H9 (cell line): ENCODE measurements around the gene OR7C1. TPM values are rescaled to one million over a fixed set of nuclear protein-coding genes. Genes with fewer than 3 reads are reported as not detected.

Experiments used
- DNase-seq: peaks from one replicate; pipeline ENCODE4 v3.0.0-alpha.2; 2017
- H2AFZ ChIP-seq: one replicate; pipeline ENCODE4 v1.6.1; 2013; ENCODE audit warnings: mild to moderate bottlenecking, low read length, control low read depth, moderate library complexity
- H2AK5ac ChIP-seq: 2 replicates; pipeline ENCODE4 v1.6.1; 2013; ENCODE audit warnings: low read length, control low read depth, mixed read lengths; ENCODE audit not compliant: insufficient read length
- H2BK120ac ChIP-seq: one replicate; pipeline ENCODE4 v1.6.1; 2013; ENCODE audit warnings: low read depth, mild to moderate bottlenecking, low read length, control low read depth, inconsistent platforms; ENCODE audit not compliant: poor library complexity, severe bottlenecking
- H2BK12ac ChIP-seq: 2 replicates; pipeline ENCODE4 v1.6.1; 2013; ENCODE audit warnings: low read length, control low read depth, mixed read lengths, low read depth; ENCODE audit not compliant: insufficient read length
- H2BK15ac ChIP-seq: 2 replicates; pipeline ENCODE4 v1.6.1; 2013; ENCODE audit warnings: low read depth, low read length, control low read depth
- H2BK20ac ChIP-seq: one replicate; pipeline ENCODE4 v1.6.1; 2013; ENCODE audit warnings: low read depth, mild to moderate bottlenecking, low read length, control low read depth, inconsistent platforms; ENCODE audit not compliant: poor library complexity, severe bottlenecking
- H2BK5ac ChIP-seq: 2 replicates; pipeline ENCODE4 v1.6.1; 2013; ENCODE audit warnings: low read length, control low read depth, mixed read lengths; ENCODE audit not compliant: insufficient read length
- H3K14ac ChIP-seq: 2 replicates; pipeline ENCODE4 v1.6.1; 2013; ENCODE audit warnings: low read length, control low read depth; ENCODE audit not compliant: insufficient read depth
- H3K18ac ChIP-seq: 2 replicates; pipeline ENCODE4 v1.6.1; 2013; ENCODE audit warnings: low read depth, mild to moderate bottlenecking, mixed read lengths, low read length, control low read depth; ENCODE audit not compliant: insufficient read length
- H3K23ac ChIP-seq: 2 replicates; pipeline ENCODE4 v1.6.1; 2013; ENCODE audit warnings: low read length, control low read depth, mixed read lengths, low read depth; ENCODE audit not compliant: insufficient read length
- H3K23me2 ChIP-seq: 2 replicates; pipeline ENCODE4 v1.6.1; 2013; ENCODE audit warnings: low read depth, mild to moderate bottlenecking, mixed read lengths, low read length, control low read depth; ENCODE audit not compliant: insufficient read length, poor library complexity, severe bottlenecking
- H3K27ac ChIP-seq: 2 replicates; pipeline ENCODE4 v1.5.1; 2013; ENCODE audit warnings: low read length, control low read depth, mixed read lengths, low read depth; ENCODE audit not compliant: insufficient read length
- H3K27me3 ChIP-seq: 2 replicates; pipeline ENCODE4 v1.6.1; 2013; ENCODE audit warnings: low read length, control low read depth, inconsistent platforms; ENCODE audit not compliant: insufficient read depth
- H3K4ac ChIP-seq: 2 replicates; pipeline ENCODE4 v1.6.1; 2013; ENCODE audit warnings: low read depth, mild to moderate bottlenecking, control low read depth, inconsistent platforms, low read length, moderate library complexity
- H3K4me1 ChIP-seq: 2 replicates; pipeline ENCODE4 v1.6.1; 2013; ENCODE audit warnings: low read length, control low read depth, inconsistent platforms; ENCODE audit not compliant: insufficient read depth
- H3K4me2 ChIP-seq: 2 replicates; pipeline ENCODE4 v1.6.1; 2013; ENCODE audit warnings: low read length, control low read depth, mixed read lengths; ENCODE audit not compliant: insufficient read length, insufficient read depth
- H3K56ac ChIP-seq: 2 replicates; pipeline ENCODE4 v1.6.1; 2013; ENCODE audit warnings: low read depth, mild to moderate bottlenecking, mixed read lengths, low read length, control low read depth; ENCODE audit not compliant: insufficient read length
- H3K79me1 ChIP-seq: 2 replicates; pipeline ENCODE4 v1.6.1; 2013; ENCODE audit warnings: low read depth, mild to moderate bottlenecking, moderate library complexity, low read length, control low read depth, inconsistent platforms; ENCODE audit not compliant: insufficient read depth, poor library complexity, severe bottlenecking
- H3K79me2 ChIP-seq: 2 replicates; pipeline ENCODE4 v1.6.1; 2013; ENCODE audit warnings: low read length, control low read depth, inconsistent platforms; ENCODE audit not compliant: insufficient read depth
- H3K9ac ChIP-seq: 2 replicates; pipeline ENCODE4 v1.6.1; 2013; ENCODE audit warnings: low read length, control low read depth, mixed read lengths; ENCODE audit not compliant: insufficient read length; ENCODE audit errors: extremely low read depth
- H3K9me3 ChIP-seq: one replicate; pipeline ENCODE4 v1.6.1; 2013; ENCODE audit warnings: low read depth, low read length, inconsistent platforms; ENCODE audit not compliant: control insufficient read depth
- H3T11ph ChIP-seq: one replicate; pipeline ENCODE4 v1.6.1; 2013; ENCODE audit warnings: mild to moderate bottlenecking, low read length, control low read depth, inconsistent platforms
- H4K20me1 ChIP-seq: one replicate; pipeline ENCODE4 v1.6.1; 2013; ENCODE audit not compliant: control insufficient read depth, insufficient read length, insufficient read depth
- H4K5ac ChIP-seq: 2 replicates; pipeline ENCODE4 v1.6.1; 2013; ENCODE audit warnings: low read depth, mild to moderate bottlenecking, mixed read lengths, low read length, control low read depth; ENCODE audit not compliant: insufficient read length
- H4K8ac ChIP-seq: replicated peaks from 2 replicates; pipeline ENCODE4 v1.6.1; 2013; ENCODE audit warnings: low read length, control low read depth, mixed read lengths, low read depth; ENCODE audit not compliant: insufficient read length
- H4K91ac ChIP-seq: 2 replicates; pipeline ENCODE4 v1.6.1; 2013; ENCODE audit warnings: low read depth, mild to moderate bottlenecking, moderate library complexity, mixed read lengths, low read length, control low read depth; ENCODE audit not compliant: insufficient read length
- H3K27ac Mint-ChIP-seq, 3 experiments: 2 replicates in 2 of 3; 3 replicates in 1 of 3; pipeline ENCODE4 v1.8.0; 2020 to 2021; ENCODE audit warnings: mixed read lengths in 3 of 3, mild to moderate bottlenecking in 1 of 3, moderate library complexity in 1 of 3
- H3K27me3 Mint-ChIP-seq: 2 replicates; pipeline ENCODE4 v1.8.0; 2021; ENCODE audit warnings: low read depth, mild to moderate bottlenecking, moderate library complexity, mixed read lengths
- H3K36me3 Mint-ChIP-seq, 3 experiments: 2 replicates in 2 of 3; 3 replicates in 1 of 3; pipeline ENCODE4 v1.8.0; 2020 to 2021; ENCODE audit warnings: low read depth in 3 of 3, mixed read lengths in 3 of 3; ENCODE audit not compliant: insufficient read depth in 1 of 3
- H3K4me1 Mint-ChIP-seq, 2 experiments: 2 replicates each; pipeline ENCODE4 v1.8.0; 2020; ENCODE audit warnings: mixed read lengths in 2 of 2
- H3K4me3 Mint-ChIP-seq, 2 experiments: 2 replicates in 1 of 2; 3 replicates in 1 of 2; pipeline ENCODE4 v1.8.0; 2020 to 2021; ENCODE audit warnings: mild to moderate bottlenecking in 2 of 2, mixed read lengths in 2 of 2, moderate library complexity in 1 of 2
- H3K9me3 Mint-ChIP-seq, 2 experiments: 2 replicates in 1 of 2; 3 replicates in 1 of 2; pipeline ENCODE4 v1.8.0; 2020; ENCODE audit warnings: mild to moderate bottlenecking in 2 of 2, mixed read lengths in 2 of 2, moderate library complexity in 1 of 2
- CTCF ChIP-seq: fragments of 200-600 bp; sonication (generic); conservative IDR thresholded peaks from 3 replicates; pipeline ENCODE4 v1.8.0; 2021; ENCODE audit warnings: antibody characterized with exemption, mild to moderate bottlenecking
- WGBS: extraction: QIAGEN DNeasy Blood & Tissue Kit; methylation state at CpG from one replicate; pipeline ENCODE4 v1.1.7; 2013; ENCODE audit warnings: missing lambda C conversion rate, low lambda C conversion rate, mixed read lengths; ENCODE audit not compliant: insufficient read length; ENCODE audit errors: extremely low coverage; 5-methylcytosine and 5-hydroxymethylcytosine counted together
- total RNA-seq: library from RNA; stranded (reverse); gene quantifications from 2 replicates; pipeline ENCODE4 v1.2.1, GENCODE V29; 2021

Gene OR7C1
- total RNA-seq, 1 experiment from 2014 or later: not detected

GRCh38 chr19:14758816-14759215 is 76.2 kb downstream of the OR7C1 start:
- H4K20me1 ChIP-seq: no peaks in the 10 kb centered on the region
- no peak for TF ChIP-seq CTCF
- peak; percentile 88 for DNase-seq
- peak overlapping the region; percentile 38 for H2BK120ac ChIP-seq
- no peak overlapping the region for H4K5ac ChIP-seq
- peak overlapping the region; percentile 54 to 59; a peak in 3 of 5 replicates for H3K4me3 Mint-ChIP-seq
- no peaks in the 10 kb centered on the region for H3K27me3 ChIP-seq
- H3K36me3 Mint-ChIP-seq: peaks cover 6 to 12% (median 6%) of the 10 kb centered on the region in 3 experiments
- H2AFZ ChIP-seq: no peak overlapping the region
- H3K4me1 ChIP-seq: no peaks in the 10 kb centered on the region; the same call in 1 of the 2 replicates
- no peak overlapping the region for H3T11ph ChIP-seq
- no peak overlapping the region for H3K56ac ChIP-seq
- H3K4ac ChIP-seq: no peak overlapping the region; the same call in 1 of the 2 replicates
- H3K4me2 ChIP-seq: peak overlapping the region; percentile 24
- H3K9ac ChIP-seq: no peak overlapping the region
- no peaks in the 10 kb centered on the region; the same call in 1 of the 2 replicates for H3K27me3 Mint-ChIP-seq
- H3K27ac Mint-ChIP-seq: peak overlapping the region; percentile 44 to 83 (median 76); a peak in 4 of 7 replicates
- H2AK5ac ChIP-seq: no peak overlapping the region
- no peak overlapping the region for H2BK5ac ChIP-seq
- H2BK15ac ChIP-seq: no peak overlapping the region
- no peaks in the 10 kb centered on the region for H3K9me3 ChIP-seq
- peaks cover 16 to 17% of the 10 kb centered on the region in 2 experiments for H3K4me1 Mint-ChIP-seq
- H2BK20ac ChIP-seq: no peak overlapping the region
- peak overlapping the region; percentile 75 for H3K18ac ChIP-seq
- no peak overlapping the region for H4K8ac ChIP-seq
- H4K91ac ChIP-seq: no peak overlapping the region
- H2BK12ac ChIP-seq: no peak overlapping the region
- no peak overlapping the region for H3K23ac ChIP-seq
- H3K79me2 ChIP-seq: no peaks in the 10 kb centered on the region
- peaks cover 21 to 59% of the 10 kb centered on the region in 2 experiments for H3K9me3 Mint-ChIP-seq
- no peak overlapping the region; the same call in 1 of the 2 replicates for H3K14ac ChIP-seq
- WGBS: no CpG with 5 or more reads among the region's 16 CpGs
- no peak overlapping the region for H3K27ac ChIP-seq
- H3K79me1 ChIP-seq: no peaks in the 10 kb centered on the region
- H3K23me2 ChIP-seq: no peaks in the 10 kb centered on the region
